Measurements from ENCODE around the gene AMOT.

The AMOT gene

GRCh38 chrX:112798736-112799135 lies 41.9 kb downstream of the AMOT start:
- DNase-seq, result no peak

DNA sequence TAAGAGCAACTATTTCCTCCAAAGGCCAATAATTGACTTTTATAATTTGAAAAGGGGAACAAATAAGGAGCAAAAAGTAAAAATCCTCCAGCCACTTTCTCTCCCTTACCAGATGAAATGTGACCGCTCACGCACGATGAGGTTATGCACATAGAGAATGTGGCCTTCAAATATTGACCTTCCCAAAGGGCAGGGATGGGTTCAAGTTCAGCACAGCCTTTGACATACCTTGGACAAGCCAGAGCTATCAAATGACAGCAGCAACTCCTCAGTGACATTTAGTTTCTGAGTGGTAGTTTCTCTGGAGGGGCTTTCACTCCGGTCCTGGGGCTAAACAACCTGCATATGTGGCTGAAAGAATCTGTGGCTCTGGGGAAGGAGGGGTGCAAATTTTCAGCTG lies 50.7 kb downstream of the AMOT start:
- DNase-seq, result no peak

DNA sequence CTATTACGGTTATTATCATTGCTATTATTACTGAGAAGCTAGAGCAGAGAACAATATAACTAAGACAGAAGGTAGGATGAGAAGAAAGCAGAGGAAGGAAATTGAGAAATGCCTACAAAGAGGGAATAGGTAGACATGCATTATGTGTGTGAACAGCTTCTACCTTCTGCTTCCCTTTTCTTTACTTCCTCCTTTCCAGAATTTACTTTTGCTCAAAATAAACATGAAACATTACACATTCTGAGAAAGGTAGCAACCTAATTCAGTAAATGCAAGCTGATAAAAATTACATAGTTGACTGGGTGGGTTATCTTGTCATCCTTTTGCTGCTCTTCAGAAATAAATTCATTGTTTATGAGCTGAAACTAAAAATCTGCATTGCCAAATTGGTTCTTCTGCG lies 54.6 kb downstream of the AMOT start:
- DNase-seq, result no peak

GRCh38 chrX:112785344-112785743 lies 55.3 kb downstream of the AMOT start:
- DNase-seq, result no peak

DNA sequence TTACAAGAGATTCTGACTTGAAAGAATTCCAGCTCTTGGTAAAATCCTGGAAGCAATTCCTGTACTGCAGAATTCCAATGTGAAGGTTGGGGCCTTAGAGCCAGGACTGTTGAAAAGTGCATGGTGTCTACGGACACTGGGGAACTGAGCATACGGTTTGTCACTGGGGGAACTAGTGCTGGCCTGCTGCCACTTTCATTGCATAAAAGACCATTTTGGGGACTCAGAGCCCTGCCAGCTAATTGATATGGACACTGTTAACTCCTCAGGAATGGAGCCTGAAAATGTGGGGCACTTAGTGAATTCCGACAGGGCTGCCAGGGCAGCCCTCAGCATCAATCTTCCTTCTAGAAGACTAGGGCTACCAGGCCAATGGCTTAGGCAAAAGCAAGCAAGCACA lies 55.9 kb downstream of the AMOT start:
- DNase-seq, result no peak

DNA sequence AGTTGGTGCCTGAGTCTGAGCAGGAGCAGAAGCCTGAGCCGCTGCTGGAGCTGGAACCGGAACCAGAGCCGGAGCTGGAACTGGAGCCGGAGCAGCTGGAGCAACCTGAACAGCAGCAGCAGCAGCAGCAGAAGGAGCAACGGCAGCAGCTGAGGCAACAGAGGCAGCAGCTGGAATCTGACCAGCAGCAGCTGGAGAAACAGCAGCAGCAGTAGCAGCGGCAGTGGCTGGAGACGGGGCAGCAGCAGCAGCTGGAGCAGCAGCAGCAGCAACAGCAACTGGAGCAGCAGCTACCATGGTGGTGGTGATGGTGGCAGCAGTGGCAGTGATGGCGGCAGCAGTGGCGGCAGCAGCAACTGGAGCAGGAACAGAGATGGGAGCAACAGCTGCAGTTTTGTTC lies 61.5 kb downstream of the AMOT start:
- no peak for DNase-seq

GRCh38 chrX:112774651-112775293 lies 65.9 kb downstream of the AMOT start:
- no peak for DNase-seq

- DNase-seq, result no peak
These were observed 66.5 kb downstream of the AMOT start for GRCh38 chrX:112774142-112774541.

DNA sequence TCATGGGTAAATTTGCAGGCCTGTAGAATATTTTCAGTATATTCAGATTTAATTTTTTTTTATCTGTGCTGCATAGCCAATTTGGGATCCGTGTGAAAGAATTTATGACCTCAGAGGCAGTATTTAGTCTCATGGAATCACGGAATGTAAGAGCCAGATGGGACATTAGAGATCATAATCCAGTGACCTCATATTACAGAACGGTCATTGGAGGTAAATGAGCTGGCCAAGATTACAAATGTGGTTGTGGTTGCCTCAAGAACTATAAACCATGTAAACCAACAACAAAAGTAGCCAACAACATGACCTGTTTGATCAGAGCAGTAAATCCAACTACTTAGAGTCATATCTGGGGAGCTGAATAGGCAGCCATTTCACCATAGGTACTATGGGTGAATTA lies 71.6 kb downstream of the AMOT start:
- no peak for DNase-seq

GRCh38 chrX:112768563-112768962 lies 72.1 kb downstream of the AMOT start:
- DNase-seq, result no peak

- no peak for DNase-seq
These were observed 73.9 kb downstream of the AMOT start for GRCh38 chrX:112766774-112767173.

- DNase-seq, result peak in 3 of 4 experiments; percentile 3 to 18 (median 11)
These were observed 79.1 kb downstream of the AMOT start for GRCh38 chrX:112761242-112762207.

- DNase-seq, result no peak
These were observed 79.9 kb downstream of the AMOT start for GRCh38 chrX:112760697-112761096.

DNA sequence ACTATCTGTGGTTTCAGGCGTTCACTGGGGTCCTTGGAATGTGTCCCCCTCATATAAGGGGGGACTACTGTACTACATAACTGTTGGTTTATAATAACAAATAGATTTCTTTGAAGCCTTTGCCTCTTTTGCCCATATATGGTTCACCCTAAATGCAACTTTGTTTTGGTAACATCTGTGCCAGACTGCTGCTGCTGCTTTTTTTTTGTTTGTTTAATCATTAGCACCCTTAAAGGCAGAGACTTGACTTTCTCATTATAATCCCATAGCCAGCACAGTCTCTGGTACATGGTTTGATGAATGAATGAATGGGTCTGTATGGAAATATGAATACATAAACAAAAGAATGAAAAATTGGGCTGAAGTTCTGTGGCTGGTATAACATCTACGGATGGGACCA lies 80.7 kb downstream of the AMOT start:
- DNase-seq, result no peak

DNA sequence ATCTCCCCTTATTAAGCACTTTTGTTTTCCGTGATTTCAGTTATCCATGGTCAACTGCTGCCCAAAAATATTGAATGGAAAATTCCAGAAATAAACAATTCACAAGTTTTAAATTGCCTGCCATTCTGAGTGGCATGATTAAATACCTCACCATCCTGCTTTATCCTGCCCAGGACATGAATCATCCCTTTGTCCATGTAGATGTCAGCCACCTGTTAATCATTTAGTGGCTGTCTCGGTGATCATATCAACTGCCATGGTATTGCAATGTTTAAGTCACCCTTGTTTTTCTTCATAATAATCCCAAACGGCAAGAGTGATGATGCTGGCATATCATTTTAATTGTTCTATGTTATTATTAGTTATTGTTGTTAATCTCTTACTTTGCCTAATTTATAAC lies 81.1 kb downstream of the AMOT start:
- no peak for DNase-seq

- no peak for DNase-seq
These were observed 82.7 kb downstream of the AMOT start for GRCh38 chrX:112757946-112758345.

- DNase-seq, result no peak
These were observed 87.5 kb downstream of the AMOT start for GRCh38 chrX:112753116-112753515.

DNA sequence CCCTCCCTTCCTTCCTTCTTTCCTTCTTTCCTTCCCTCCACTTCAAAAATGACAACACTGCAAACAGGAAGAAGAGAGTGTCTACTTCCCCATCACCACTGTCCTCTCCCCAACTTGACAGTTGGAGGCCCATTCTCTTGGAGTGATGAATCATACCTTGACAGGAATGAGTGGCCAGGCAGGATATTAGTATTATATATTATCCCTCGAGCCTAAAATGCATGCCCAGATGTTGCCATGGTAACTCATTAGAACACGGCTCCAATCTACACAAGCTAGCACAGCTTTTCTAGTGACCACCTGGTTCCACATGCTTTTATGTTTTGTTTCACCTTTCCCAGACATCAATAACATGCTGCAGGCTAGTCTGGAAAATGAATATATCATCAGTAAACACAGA lies 89.6 kb downstream of the AMOT start:
- no peak for DNase-seq

DNA sequence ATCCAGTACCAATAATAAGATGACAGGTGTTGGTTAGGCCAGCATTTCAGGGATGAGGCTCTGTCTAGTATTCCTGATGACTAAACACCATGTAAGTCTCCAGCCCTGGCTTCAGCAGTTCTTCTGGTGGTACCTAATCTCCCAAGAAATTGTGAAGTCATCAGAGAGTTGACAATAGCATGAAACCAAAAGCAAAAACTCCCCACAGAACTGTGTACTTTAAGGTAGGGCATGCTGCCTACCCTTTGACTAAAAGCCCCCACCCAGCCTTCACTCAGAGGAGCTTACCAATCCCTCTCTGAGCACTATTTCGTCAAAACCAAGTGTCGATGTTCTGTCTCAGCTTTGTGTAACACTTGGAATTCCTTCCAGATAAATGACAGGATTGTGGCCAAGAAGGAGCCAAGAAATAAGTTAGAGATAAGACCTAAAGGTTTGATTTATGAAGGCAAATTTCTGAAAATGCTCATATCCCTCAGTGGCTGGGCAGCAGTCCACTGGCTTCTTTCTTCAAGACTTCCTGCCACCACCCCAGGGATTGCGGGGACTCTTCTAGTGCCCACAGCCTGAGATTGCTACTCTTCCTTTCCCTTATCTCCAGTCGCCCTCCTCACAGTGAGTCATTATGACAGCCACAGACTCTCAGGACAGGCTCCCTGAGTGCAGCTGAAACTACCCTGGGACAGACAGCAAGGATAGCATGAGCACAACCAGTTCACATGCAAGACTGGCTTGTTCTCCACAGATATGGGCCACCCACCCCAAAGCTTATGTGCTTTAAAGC lies 93.6 kb downstream of the AMOT start:
- no peak for DNase-seq

DNA sequence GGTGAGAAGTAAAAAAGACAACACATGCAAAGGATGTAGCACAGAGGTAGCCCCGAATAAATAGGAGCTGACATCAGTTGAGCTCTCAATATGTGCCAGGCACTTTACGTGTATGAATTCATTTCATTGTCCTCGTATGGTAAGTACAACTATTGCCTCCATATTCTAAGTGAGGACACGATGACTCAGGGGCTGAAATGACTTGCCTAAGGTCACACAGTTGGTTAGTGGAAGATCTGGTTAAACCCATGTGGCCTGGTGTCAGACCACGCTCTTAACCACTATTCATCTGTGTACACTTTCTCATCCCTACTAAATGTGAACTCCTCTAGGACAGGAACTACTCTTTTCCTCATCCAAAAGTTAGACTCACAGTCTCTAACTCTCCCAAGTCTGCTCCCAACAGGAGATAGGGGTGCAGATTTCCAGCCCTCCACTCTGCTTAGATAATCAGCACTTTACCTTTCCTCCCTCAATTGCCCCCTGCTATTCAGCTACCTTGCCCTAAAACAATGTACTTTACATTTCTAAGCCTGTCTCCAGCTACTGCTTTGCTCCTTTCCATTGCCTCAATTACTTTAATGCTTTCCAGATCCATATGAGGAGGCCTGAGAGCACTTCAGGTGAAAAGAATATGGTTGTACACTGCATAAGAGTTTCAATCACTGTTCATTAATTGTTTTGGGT lies 102.1 kb downstream of the AMOT start:
- no peak for DNase-seq

DNA sequence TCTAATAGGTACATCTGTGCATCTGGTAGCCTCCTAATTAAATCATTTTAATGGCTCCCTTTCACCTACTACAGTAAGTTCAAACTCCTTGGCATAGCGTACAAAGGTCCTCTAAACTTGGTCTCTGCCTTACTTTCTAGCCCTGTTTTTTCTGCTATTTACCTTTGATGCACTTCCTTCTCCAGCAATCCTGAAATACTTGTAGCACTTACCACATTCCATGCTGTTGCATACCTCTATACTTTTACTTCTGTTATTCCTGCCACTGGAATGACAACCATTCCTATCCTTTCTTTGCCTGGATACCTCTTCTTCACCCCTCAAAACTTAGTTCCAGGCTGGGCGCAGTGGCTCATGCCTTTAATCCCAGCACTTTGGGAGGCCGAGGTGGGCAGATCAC lies 104.3 kb downstream of the AMOT start:
- DNase-seq, result no peak

- DNase-seq, result peak in 1 of 4 experiments; percentile 5
These were observed 105.5 kb downstream of the AMOT start for GRCh38 chrX:112735147-112735546.

- peak; percentile 48 to 70 (median 66) for DNase-seq
These were observed 106.3 kb downstream of the AMOT start for GRCh38 chrX:112734290-112734689.
